Naive B cell (primary cell): ENCODE results near the gene PXYLP1. TPM values are rescaled to one million over a fixed set of nuclear protein-coding genes. Genes with fewer than 3 reads are reported as not detected.
A peak's percentile ranks its signal among the peaks of the same experiment; 100 is the strongest.
"Not testable (repeated sequence)": the region's sequence is repeated elsewhere in the genome, so short reads cannot be mapped to it uniquely, and the experiment has no call there.

ENCODE experiments used
- ATAC-seq, 2 donors: fragments of 150-1000 bp; cut with Tn5 transposase; 2 replicates each; pipeline ENCODE4 v1.10.0; 2021; ENCODE audit warnings: low read depth in 2 of 2, mild to moderate bottlenecking in 2 of 2, moderate library complexity in 2 of 2
- DNase-seq: peaks from one replicate; pipeline ENCODE4 v3.0.0; 2022
- H3K27ac Mint-ChIP-seq, 6 donors: one replicate each; pipeline ENCODE4 v1.8.0; 2020 to 2022; ENCODE audit warnings: mild to moderate bottlenecking in 6 of 6, mixed read lengths in 6 of 6, moderate library complexity in 5 of 6, inconsistent platforms in 2 of 6
- H3K27me3 Mint-ChIP-seq, 3 donors: one replicate each; pipeline ENCODE4 v1.8.0; 2021 to 2022; ENCODE audit warnings: mixed read lengths in 3 of 3, mild to moderate bottlenecking in 1 of 3
- H3K36me3 Mint-ChIP-seq, 2 donors: one replicate each; pipeline ENCODE4 v1.8.0; 2020 to 2022; ENCODE audit warnings: mixed read lengths in 2 of 2, inconsistent platforms in 1 of 2, mild to moderate bottlenecking in 1 of 2
- H3K4me1 Mint-ChIP-seq, 3 donors: one replicate each; pipeline ENCODE4 v1.8.0; 2020 to 2022; ENCODE audit warnings: mixed read lengths in 3 of 3, inconsistent platforms in 1 of 3, mild to moderate bottlenecking in 1 of 3, moderate library complexity in 1 of 3
- H3K4me3 Mint-ChIP-seq, 8 donors: one replicate each; pipeline ENCODE4 v1.8.0; 2020 to 2022; ENCODE audit warnings: mild to moderate bottlenecking in 8 of 8, mixed read lengths in 8 of 8, moderate library complexity in 8 of 8, inconsistent platforms in 2 of 8
- H3K9me3 Mint-ChIP-seq, 7 donors: one replicate each; pipeline ENCODE4 v1.8.0; 2020 to 2022; ENCODE audit warnings: mixed read lengths in 7 of 7, mild to moderate bottlenecking in 5 of 7, inconsistent platforms in 2 of 7, moderate library complexity in 1 of 7
- polyA plus RNA-seq, 6 donors: library from polyadenylated mRNA; unstranded; fragments of 300-500 nt; fragmentation: Illumina TruSeq; gene quantifications; one replicate each; pipeline ENCODE4 v1.2.3, GENCODE V29; 2021; ENCODE audit warnings: low read depth in 6 of 6

PXYLP1 gene
- polyA plus RNA-seq, 6 donors from 2014 or later = 0.17 to 2.4 (median 1.2) TPM

DNA sequence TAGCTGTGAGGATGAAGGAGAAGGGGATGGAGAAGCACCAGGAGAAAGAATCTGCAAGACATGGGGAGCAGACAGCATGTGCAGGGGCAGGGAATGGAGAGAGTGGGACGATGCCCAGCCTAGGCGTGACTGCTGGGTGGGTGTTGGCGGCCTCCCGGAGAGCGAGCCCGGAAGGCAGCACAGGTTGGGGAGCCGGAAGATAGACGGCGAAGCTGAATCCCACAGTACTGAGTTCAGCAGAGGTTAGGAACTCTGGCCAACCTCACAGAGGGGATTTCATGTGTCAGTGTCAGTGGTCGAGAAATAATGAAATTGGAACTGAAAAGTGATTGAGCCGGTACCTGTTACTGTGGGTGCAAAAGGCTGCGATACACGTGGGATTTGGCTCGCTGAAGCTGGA lies 55.2 kb downstream of the PXYLP1 start:
- H3K36me3 Mint-ChIP-seq = peaks cover 0 to 10% of the 10 kb centered on the region in 2 donors
- H3K27me3 Mint-ChIP-seq = no peaks in the 10 kb centered on the region
- H3K27ac Mint-ChIP-seq = peak overlapping the region in 1 of 6 donors; percentile 2

GRCh38 chr3:141287326-141287725 lies 55.7 kb downstream of the PXYLP1 start:
- H3K4me3 Mint-ChIP-seq = no peak overlapping the region

More for the DNA sequence above, 55.2 kb downstream of the PXYLP1 start:
- Mint-ChIP-seq H3K4me1 (no peaks in the 10 kb centered on the region), H3K9me3 (no peaks in the 10 kb centered on the region), H3K4me3 (no peak overlapping the region)
- ATAC-seq (no peak), DNase-seq (no peak)

GRCh38 chr3:141288336-141288990 lies 56.8 kb downstream of the PXYLP1 start:
- Mint-ChIP-seq H3K36me3 (peaks cover 0 to 10% of the 10 kb centered on the region in 2 donors), H3K9me3 (no peaks in the 10 kb centered on the region), H3K27me3 (no peaks in the 10 kb centered on the region), H3K4me3 (no peak overlapping the region), H3K4me1 (no peaks in the 10 kb centered on the region), H3K27ac (no peak overlapping the region)
- DNase-seq = no peak
- no peak for ATAC-seq

More at GRCh38 chr3:141287326-141287725, 55.7 kb downstream of the PXYLP1 start:
- Mint-ChIP-seq H3K27me3 (no peaks in the 10 kb centered on the region), H3K4me1 (no peaks in the 10 kb centered on the region), H3K9me3 (no peaks in the 10 kb centered on the region), H3K27ac (no peak overlapping the region), H3K36me3 (peaks cover 0 to 10% of the 10 kb centered on the region in 2 donors)
- ATAC-seq (no peak), DNase-seq (no peak)

DNA sequence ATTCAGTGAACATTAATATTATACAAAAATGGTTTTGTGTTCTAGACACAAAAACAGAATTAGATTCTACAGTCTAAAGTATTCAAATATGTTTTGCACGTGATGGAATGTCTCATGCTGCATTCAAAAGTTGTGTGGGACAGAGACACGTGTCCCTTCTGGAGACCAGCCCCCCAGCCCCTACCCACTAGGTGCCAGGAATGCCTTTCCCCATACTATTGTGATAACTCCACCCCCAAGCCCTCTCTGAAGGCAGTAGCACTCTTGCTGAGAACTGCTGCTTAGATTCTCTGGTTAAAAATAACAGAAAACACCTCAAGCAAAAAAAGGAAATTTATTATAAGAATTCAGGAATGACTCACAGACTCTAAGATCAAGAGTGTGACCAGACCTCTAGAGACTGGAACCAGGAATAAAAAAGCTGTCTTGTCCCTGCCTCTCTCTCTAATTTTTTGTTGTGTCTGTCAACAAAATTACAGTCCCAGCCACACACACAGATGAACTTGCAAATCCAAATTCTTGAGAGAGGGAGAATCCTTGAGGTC lies 57.7 kb downstream of the PXYLP1 start:
- H3K27ac Mint-ChIP-seq = peak overlapping the region in 1 of 6 donors; percentile 16
- H3K27me3 Mint-ChIP-seq = no peaks in the 10 kb centered on the region
- H3K36me3 Mint-ChIP-seq = peaks cover 0 to 10% of the 10 kb centered on the region in 2 donors
- no peak for ATAC-seq
- no peaks in the 10 kb centered on the region for H3K9me3 Mint-ChIP-seq
- H3K4me3 Mint-ChIP-seq = no peak overlapping the region
- peaks cover 0 to 7% (median 0%) of the 10 kb centered on the region in 3 donors for H3K4me1 Mint-ChIP-seq
- no peak for DNase-seq

DNA sequence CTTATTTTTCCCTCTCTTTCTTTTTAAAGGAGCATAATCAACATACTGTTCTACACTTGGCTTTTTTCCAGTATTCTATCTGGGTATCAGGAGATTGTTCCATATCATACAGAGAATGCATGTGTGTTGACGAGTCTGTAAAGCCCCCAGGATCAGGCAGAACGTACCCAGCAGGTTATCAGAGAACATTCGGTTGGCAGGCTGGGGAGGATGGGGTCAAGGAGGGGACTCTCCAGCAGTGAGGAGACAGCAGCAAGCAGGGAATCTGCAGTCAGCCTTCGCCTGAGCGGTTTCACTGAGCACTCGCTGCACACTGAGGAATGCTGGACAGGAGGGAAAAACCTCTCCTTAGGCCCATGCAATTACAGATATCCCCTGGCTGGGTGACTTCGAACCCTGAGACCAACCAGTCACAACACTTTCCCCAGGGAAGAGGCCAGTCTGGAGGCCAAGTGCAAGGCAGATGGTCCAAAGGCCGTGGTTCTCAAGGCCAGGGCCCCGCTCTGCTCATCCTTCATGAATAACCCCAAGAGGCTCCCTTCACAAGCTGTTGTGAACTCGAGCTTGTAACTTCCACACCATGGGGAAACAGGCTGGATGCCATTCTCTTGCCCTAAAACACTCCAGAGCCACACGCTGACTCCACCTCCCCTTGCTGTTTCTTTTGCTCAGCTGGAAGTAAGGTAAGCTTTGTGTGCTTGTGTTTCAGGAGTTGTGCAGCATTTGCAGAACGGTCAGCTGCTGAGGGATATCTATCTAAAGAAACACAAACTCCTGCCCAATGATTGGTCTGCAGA lies 60.1 kb downstream of the PXYLP1 start:
- no peak overlapping the region for H3K4me3 Mint-ChIP-seq

DNA sequence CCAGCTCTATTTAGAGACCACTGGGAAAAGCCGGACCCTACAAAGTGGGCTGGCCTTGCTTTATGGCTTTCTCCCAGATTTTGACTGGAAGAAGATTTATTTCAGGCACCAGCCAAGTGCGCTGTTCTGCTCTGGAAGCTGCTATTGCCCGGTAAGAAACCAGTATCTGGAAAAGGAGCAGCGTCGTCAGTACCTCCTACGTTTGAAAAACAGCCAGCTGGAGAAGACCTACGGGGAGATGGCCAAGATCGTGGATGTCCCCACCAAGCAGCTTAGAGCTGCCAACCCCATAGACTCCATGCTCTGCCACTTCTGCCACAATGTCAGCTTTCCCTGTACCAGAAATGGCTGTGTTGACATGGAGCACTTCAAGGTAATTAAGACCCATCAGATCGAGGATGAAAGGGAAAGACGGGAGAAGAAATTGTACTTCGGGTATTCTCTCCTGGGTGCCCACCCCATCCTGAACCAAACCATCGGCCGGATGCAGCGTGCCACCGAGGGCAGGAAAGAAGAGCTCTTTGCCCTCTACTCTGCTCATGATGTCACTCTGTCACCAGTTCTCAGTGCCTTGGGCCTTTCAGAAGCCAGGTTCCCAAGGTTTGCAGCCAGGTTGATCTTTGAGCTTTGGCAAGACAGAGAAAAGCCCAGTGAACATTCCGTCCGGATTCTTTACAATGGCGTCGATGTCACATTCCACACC lies 60.9 kb downstream of the PXYLP1 start:
- ATAC-seq (no peak), DNase-seq (no peak)
- Mint-ChIP-seq H3K27me3 (no peaks in the 10 kb centered on the region), H3K4me3 (peak overlapping the region in 3 of 8 donors; percentile 12 to 67 (median 34)), H3K36me3 (peaks cover 0 to 9% of the 10 kb centered on the region in 2 donors), H3K27ac (no peak overlapping the region), H3K9me3 (no peaks in the 10 kb centered on the region), H3K4me1 (peaks cover 0 to 14% (median 6%) of the 10 kb centered on the region in 3 donors)

More for the DNA sequence above, 60.1 kb downstream of the PXYLP1 start:
- H3K27ac Mint-ChIP-seq = peak overlapping the region in 1 of 6 donors; percentile 41
- no peaks in the 10 kb centered on the region for H3K9me3 Mint-ChIP-seq
- ATAC-seq (no peak), DNase-seq (no peak)
- H3K4me1 Mint-ChIP-seq = peaks cover 0 to 14% (median 6%) of the 10 kb centered on the region in 3 donors
- H3K36me3 Mint-ChIP-seq = peaks cover 0 to 10% of the 10 kb centered on the region in 2 donors
- no peaks in the 10 kb centered on the region for H3K27me3 Mint-ChIP-seq

GRCh38 chr3:141294301-141294700 lies 62.7 kb downstream of the PXYLP1 start:
- no peak for DNase-seq
- no peak for ATAC-seq
- H3K36me3 Mint-ChIP-seq = no peaks in the 10 kb centered on the region
- H3K27ac Mint-ChIP-seq = peak overlapping the region in 3 of 6 donors; percentile 48 to 82 (median 75)
- peak overlapping the region; percentile 35 to 88 (median 76) for H3K4me3 Mint-ChIP-seq
- no peaks in the 10 kb centered on the region for H3K9me3 Mint-ChIP-seq
- no peaks in the 10 kb centered on the region for H3K27me3 Mint-ChIP-seq
- peaks cover 0 to 14% (median 6%) of the 10 kb centered on the region in 3 donors for H3K4me1 Mint-ChIP-seq

DNA sequence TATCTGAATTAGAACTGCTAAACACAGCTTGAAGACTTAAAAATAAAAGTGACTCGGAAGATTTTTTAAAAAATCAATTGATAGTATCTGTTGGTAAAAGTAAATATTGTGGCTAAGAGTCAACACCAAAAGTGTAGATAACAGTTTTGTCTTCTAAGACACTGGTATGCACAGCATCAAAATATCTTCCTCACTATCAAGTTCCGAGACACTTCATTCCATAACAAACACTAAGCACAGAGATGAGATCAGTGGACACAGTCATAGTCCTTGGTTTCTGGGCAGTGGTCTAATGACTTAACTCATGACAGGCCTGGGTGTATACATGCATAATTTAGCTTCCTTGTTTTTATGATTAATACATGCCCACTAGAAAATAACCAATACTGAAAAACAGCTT lies 63.2 kb downstream of the PXYLP1 start:
- H3K27ac Mint-ChIP-seq = peak overlapping the region in 5 of 6 donors; percentile 10 to 82 (median 48)
- H3K36me3 Mint-ChIP-seq = no peaks in the 10 kb centered on the region
- peaks cover 0 to 14% (median 6%) of the 10 kb centered on the region in 3 donors for H3K4me1 Mint-ChIP-seq
- H3K4me3 Mint-ChIP-seq = peak overlapping the region; percentile 68 to 88 (median 80)
- no peaks in the 10 kb centered on the region for H3K27me3 Mint-ChIP-seq
- H3K9me3 Mint-ChIP-seq = no peaks in the 10 kb centered on the region
- ATAC-seq (no peak), DNase-seq (no peak)

DNA sequence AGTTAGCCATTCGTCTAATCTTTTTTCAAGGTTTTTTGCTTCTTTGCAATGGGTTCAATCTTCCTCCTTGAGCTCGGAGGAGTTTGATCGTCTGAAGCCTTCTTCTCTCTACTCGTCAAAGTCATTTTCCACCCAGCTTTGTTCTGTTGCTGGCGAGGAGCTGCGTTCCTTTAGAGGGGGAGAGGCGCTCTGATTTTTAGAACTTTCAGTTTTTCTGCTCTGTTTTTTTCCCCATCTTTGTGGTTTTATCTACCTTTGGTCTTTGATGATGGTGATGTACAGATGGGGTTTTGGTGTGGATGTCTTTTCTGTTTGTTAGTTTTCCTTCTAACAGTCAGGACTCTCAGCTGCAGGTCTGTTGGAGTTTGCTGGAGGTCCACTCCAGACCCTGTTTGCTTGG lies 68.8 kb downstream of the PXYLP1 start:
- not testable (repeated sequence) for H3K27me3 Mint-ChIP-seq, H3K36me3 Mint-ChIP-seq, H3K9me3 Mint-ChIP-seq, H3K4me1 Mint-ChIP-seq, ATAC-seq, DNase-seq, H3K4me3 Mint-ChIP-seq, H3K27ac Mint-ChIP-seq

DNA sequence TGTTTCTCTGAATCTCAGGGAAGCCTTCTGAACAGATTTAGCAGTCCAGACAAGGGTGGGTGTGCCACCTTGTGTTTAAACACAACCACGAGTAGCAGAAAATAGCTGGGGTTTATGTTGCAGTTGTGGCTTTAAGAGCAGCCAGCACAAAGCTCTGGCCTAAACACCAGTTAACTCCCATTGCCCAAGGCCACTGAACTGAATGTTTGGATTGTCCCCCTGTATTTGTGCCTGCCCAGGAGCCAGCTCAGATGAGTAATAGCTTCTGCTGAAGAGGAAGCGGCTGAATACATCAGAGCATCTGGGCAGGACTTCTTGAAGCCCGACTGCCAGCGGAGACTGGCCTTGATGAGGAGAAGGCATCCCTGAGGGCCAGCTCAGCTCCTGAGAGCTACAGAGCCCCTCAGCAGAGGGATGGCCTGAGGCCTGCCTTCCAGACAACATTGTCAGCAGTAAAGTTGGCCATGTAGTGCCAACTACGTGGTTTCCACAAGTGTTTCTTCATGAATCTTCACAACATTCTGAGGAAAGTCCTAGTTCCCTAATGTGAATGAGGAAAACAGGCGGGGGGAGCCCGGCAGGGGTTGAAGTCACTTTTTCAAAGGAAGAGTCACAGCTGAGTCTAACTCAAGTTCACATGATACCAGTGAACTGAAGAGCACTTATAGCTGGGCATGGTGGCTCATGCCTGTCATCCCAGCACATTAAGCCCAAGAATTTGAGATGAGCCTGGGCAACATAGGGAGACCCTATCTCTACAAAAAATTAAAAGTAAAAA lies 70.9 kb downstream of the PXYLP1 start:
- DNase-seq (no peak), ATAC-seq (no peak)
- Mint-ChIP-seq H3K27me3 (no peaks in the 10 kb centered on the region), H3K9me3 (no peaks in the 10 kb centered on the region), H3K36me3 (no peaks in the 10 kb centered on the region), H3K4me1 (peaks cover 0 to 4% (median 0%) of the 10 kb centered on the region in 3 donors), H3K4me3 (no peak overlapping the region), H3K27ac (no peak overlapping the region)

- no peaks in the 10 kb centered on the region for H3K9me3 Mint-ChIP-seq
- no peak overlapping the region for H3K27ac Mint-ChIP-seq
- DNase-seq (peak; percentile 69), ATAC-seq (peak; percentile 84 to 89)
- no peaks in the 10 kb centered on the region for H3K27me3 Mint-ChIP-seq
- peaks cover 0 to 4% (median 0%) of the 10 kb centered on the region in 3 donors for H3K4me1 Mint-ChIP-seq
- no peaks in the 10 kb centered on the region for H3K36me3 Mint-ChIP-seq
- H3K4me3 Mint-ChIP-seq = no peak overlapping the region
These were observed 72.0 kb downstream of the PXYLP1 start for GRCh38 chr3:141303481-141304223.

GRCh38 chr3:141305436-141305835 lies 73.8 kb downstream of the PXYLP1 start:
- no peaks in the 10 kb centered on the region for H3K36me3 Mint-ChIP-seq
- H3K27ac Mint-ChIP-seq = peak overlapping the region in 1 of 6 donors; percentile 32
- H3K9me3 Mint-ChIP-seq = no peaks in the 10 kb centered on the region
- H3K27me3 Mint-ChIP-seq = no peaks in the 10 kb centered on the region
- H3K4me1 Mint-ChIP-seq = peaks cover 0 to 5% (median 3%) of the 10 kb centered on the region in 3 donors
- DNase-seq (no peak), ATAC-seq (no peak)
- no peak overlapping the region for H3K4me3 Mint-ChIP-seq
